Thyroid gland (tissue), 4 donors: ENCODE data around the gene RAD54L2. TPM values are rescaled to one million over a fixed set of nuclear protein-coding genes. Genes with fewer than 3 reads are reported as not detected.

ENCODE experiments used
- DNase-seq, 2 donors: peaks; one replicate each; pipeline ENCODE4 v3.0.0-alpha.2; 2019
- H3K27ac ChIP-seq, 3 donors: fragments of 200-600 bp; sonication (generic); 1 replicate in 2 of 3; 2 replicates in 1 of 3; pipeline ENCODE4 v1.5.1; 2016 to 2019; ENCODE audit warnings: mild to moderate bottlenecking in 1 of 3, moderate library complexity in 1 of 3
- H3K27me3 ChIP-seq: fragments of 200-600 bp; sonication (generic); one replicate; pipeline ENCODE4 v1.5.1; 2019
- H3K36me3 ChIP-seq, 2 donors: fragments of 200-600 bp; sonication (generic); one replicate each; pipeline ENCODE4 v1.5.1; 2016 to 2019
- H3K4me1 ChIP-seq, 2 donors: fragments of 200-600 bp; sonication (generic); one replicate each; pipeline ENCODE4 v1.5.1; 2017 to 2019
- H3K4me3 ChIP-seq, 3 donors: fragments of 200-600 bp; sonication (generic); replicated peaks in 1 of 3; 1 replicate in 2 of 3; 2 replicates in 1 of 3; pipeline ENCODE4 v1.5.1; 2016; ENCODE audit warnings: mild to moderate bottlenecking in 1 of 3
- H3K9me3 ChIP-seq: fragments of 200-600 bp; sonication (generic); one replicate; pipeline ENCODE4 v1.5.1; 2017
- CTCF ChIP-seq, 6 experiments: fragments of 200-600 bp in 3 of 6; fragments of 450-650 bp in 3 of 6; sonication (generic) in 3 of 6; IDR thresholded peaks; one replicate each; pipeline ENCODE4 v1.5.1; 2016 to 2019; ENCODE audit warnings: antibody characterized with exemption in 6 of 6, mild to moderate bottlenecking in 2 of 6, inconsistent platforms in 1 of 6, moderate library complexity in 1 of 6
- POLR2A ChIP-seq, 2 donors: fragments of 450-650 bp; IDR thresholded peaks; one replicate each; pipeline ENCODE4 v1.6.1; 2017; ENCODE audit warnings: antibody characterized with exemption in 2 of 2, mild to moderate bottlenecking in 2 of 2, moderate library complexity in 1 of 2
- WGBS, 2 donors: methylation state at CpG; one replicate each; pipeline ENCODE4 v1.1.5; 2017; 5-methylcytosine and 5-hydroxymethylcytosine counted together
- intact Hi-C: fragments of 100-400 bp; cut with DNase I; formaldehyde crosslinking; loops from one replicate; pipeline ENCODE4 v1.15.1; 2023
- total RNA-seq, 4 donors: library from RNA; depleted of rRNA; stranded (reverse); fragments of >200 nt; gene quantifications; one replicate each; pipeline ENCODE4 v1.2.3, GENCODE V29; 2016

The RAD54L2 gene
- total RNA-seq: 10 to 100 TPM; 17.8 to 41.6 (median 22.6) TPM

DNA sequence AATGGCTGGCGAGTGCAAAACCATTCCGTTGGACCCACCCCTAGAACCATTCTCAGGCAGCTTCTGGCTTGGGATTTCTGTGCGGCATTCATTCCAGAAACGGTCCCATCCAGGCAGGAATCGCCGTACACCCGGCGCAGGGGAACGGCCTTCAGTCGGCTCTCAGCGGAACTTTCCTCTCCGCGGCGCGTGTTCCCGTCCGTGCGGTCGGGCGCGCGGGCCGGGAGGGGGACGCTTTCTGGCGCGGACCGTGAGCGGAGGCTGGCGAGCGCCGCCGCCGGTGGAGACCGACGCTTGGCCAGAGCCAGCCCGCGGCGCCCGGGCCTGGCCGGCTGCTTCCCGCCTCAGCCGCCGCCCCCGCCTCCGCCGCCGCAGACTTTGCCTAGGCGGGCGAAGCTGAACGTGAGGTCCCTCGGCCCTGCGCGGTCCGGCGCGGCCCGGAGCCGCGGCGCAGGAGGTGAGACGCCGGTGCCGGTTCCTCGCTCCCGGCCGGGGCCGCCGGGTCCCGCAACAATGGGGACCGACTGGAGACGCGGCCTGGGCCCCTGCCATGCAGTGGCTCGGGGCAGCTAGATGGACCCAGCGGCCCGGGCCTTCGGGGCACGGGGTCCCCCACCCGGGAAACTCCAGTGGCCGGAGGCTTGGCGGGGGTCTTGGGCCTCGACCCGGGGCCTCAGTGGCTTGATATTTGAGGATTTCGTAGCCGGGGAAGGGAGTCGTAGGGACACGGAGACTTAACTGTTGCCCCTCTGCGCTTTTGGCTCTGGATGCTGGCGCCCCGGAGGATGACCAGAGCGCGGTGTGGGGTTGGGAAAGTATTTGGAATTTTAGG is at the start of gene RAD54L2:
TSS of gene RAD54L2 (plus strand) at position 261 of the 832 bp plus-strand sequence. CDS start 51,702 bp downstream, outside the sequence.
- H3K9me3 ChIP-seq: no peaks in the 10 kb centered on the region
- peak within 1 kb of the TSS; percentile 76 to 92 (median 82) for H3K27ac ChIP-seq
- peaks cover 0 to 5% of the 10 kb centered on the region in 2 donors for H3K36me3 ChIP-seq
- H3K4me3 ChIP-seq: peak within 1 kb of the TSS; percentile 65 to 97 (median 68)
- 0% methylated on average over 11 of the region's 91 CpGs for WGBS, 2 donors
- intact Hi-C loops: no loop called here
- peak in 1 of 2 donors; percentile 69 for TF ChIP-seq POLR2A (IDR thresholded peaks at IDR 0.05)
- TF ChIP-seq CTCF (IDR thresholded peaks at IDR 0.05): peak in 3 of 6 experiments; percentile 40 to 46 (median 42)
- H3K4me1 ChIP-seq: peaks cover 11 to 19% of the 10 kb centered on the region in 2 donors
- no peaks in the 10 kb centered on the region for H3K27me3 ChIP-seq
- DNase-seq: peak; percentile 75 to 82

GRCh38 chr3:51498876-51499738 is 39.4 kb upstream of the RAD54L2 start:
- H3K9me3 ChIP-seq: no peaks in the 10 kb centered on the region
- intact Hi-C loops: loop anchor here (5.0 kb wide), 2 partner anchors 107 to 882 kb away; partner anchors contain the start of genes MAPKAPK3 and RBM15B
- peak overlapping the region; percentile 76 to 95 (median 95) for H3K27ac ChIP-seq
- DNase-seq: peak; percentile 98
- H3K27me3 ChIP-seq: no peaks in the 10 kb centered on the region
- TF ChIP-seq CTCF (IDR thresholded peaks at IDR 0.05) (no peak), POLR2A (IDR thresholded peaks at IDR 0.05) (peak in 1 of 2 donors; percentile 50)
- no peaks in the 10 kb centered on the region for H3K36me3 ChIP-seq
- peak overlapping the region; percentile 26 to 65 (median 65) for H3K4me3 ChIP-seq
- WGBS, 2 donors: 1 to 2% methylated on average over 36 to 40 of the region's 43 CpGs
- peaks cover 7 to 11% of the 10 kb centered on the region in 2 donors for H3K4me1 ChIP-seq

GRCh38 chr3:51500632-51501131 is 37.8 kb upstream of the RAD54L2 start:
- Histone ChIP-seq H3K9me3 (no peaks in the 10 kb centered on the region), H3K27me3 (no peaks in the 10 kb centered on the region), H3K36me3 (no peaks in the 10 kb centered on the region), H3K4me3 (no peak overlapping the region), H3K27ac (peak overlapping the region; percentile 14 to 86 (median 80)), H3K4me1 (peaks cover 7 to 11% of the 10 kb centered on the region in 2 donors)
- intact Hi-C loops: loop anchor here (5.0 kb wide), 1 partner anchor 302 kb away; no protein-coding TSS in a partner anchor
- peak; percentile 13 to 20 for DNase-seq
- 94% methylated on average over 14 of the region's 14 CpGs for WGBS, 2 donors
- TF ChIP-seq POLR2A (IDR thresholded peaks at IDR 0.05) (no peak), CTCF (IDR thresholded peaks at IDR 0.05) (no peak)

- no peak overlapping the region for H3K27ac ChIP-seq
- no peaks in the 10 kb centered on the region for H3K27me3 ChIP-seq
- peaks cover 7 to 11% of the 10 kb centered on the region in 2 donors for H3K4me1 ChIP-seq
- peak; percentile 75 to 77 for DNase-seq
- no peak overlapping the region for H3K4me3 ChIP-seq
- 2 to 25% methylated on average over 2 to 6 of the region's 6 CpGs for WGBS, 2 donors
- peak; percentile 89 to 95 (median 92) for TF ChIP-seq CTCF (IDR thresholded peaks at IDR 0.05)
- TF ChIP-seq POLR2A (IDR thresholded peaks at IDR 0.05): no peak
- intact Hi-C loops: loop anchor here (2.0 to 5.0 kb wide), 2 partner anchors 167 to 300 kb away; no protein-coding TSS in a partner anchor
- H3K9me3 ChIP-seq: no peaks in the 10 kb centered on the region
- H3K36me3 ChIP-seq: no peaks in the 10 kb centered on the region
Measured at GRCh38 chr3:51501833-51502561, 36.5 kb upstream of the RAD54L2 start.
